H1 (cell line): ENCODE data around the gene GGN. TPM values are rescaled to one million over a fixed set of nuclear protein-coding genes. Genes with fewer than 3 reads are reported as not detected.

Experiments
- ASH2L ChIP-seq: fragments of 200-600, 300-600 bp; sonication (generic); IDR thresholded peaks from one replicate; pipeline ENCODE4 v1.7.1; 2017; ENCODE audit warnings: low read length
- BACH1 ChIP-seq: IDR thresholded peaks from 2 replicates; pipeline ENCODE4 v1.6.1; 2012; ENCODE audit warnings: low read length, improper control_type of control experiment
- CEBPB ChIP-seq: IDR thresholded peaks from 2 replicates; pipeline ENCODE4 v1.6.1; 2012; ENCODE audit warnings: low read depth, low read length
- CHD1 ChIP-seq: IDR thresholded peaks from 2 replicates; pipeline ENCODE4 v1.6.1; 2012; ENCODE audit warnings: low read depth, low read length, improper control_type of control experiment
- CHD2 ChIP-seq: IDR thresholded peaks from 2 replicates; pipeline ENCODE4 v1.6.1; 2012; ENCODE audit warnings: low read length, improper control_type of control experiment
- EGR1 ChIP-seq: IDR thresholded peaks from 2 replicates; pipeline ENCODE4 v1.6.1; 2011; ENCODE audit warnings: low read depth, low read length, borderline replicate concordance
- HDAC6 ChIP-seq: IDR thresholded peaks from one replicate; pipeline ENCODE4 v1.7.1; 2012; ENCODE audit warnings: low read depth, mild to moderate bottlenecking, inconsistent platforms, low read length, moderate library complexity
- JUND ChIP-seq: IDR thresholded peaks from 2 replicates; pipeline ENCODE4 v1.6.1; 2011; ENCODE audit warnings: mild to moderate bottlenecking, improper control_type of control experiment, low read length
- KDM4A ChIP-seq: IDR thresholded peaks from one replicate; pipeline ENCODE4 v1.7.1; 2012; ENCODE audit warnings: low read depth, mild to moderate bottlenecking, moderate library complexity, low read length, inconsistent platforms; ENCODE audit not compliant: severe bottlenecking
- KDM5A ChIP-seq: fragments of 200-600 bp; IDR thresholded peaks from 2 replicates; pipeline ENCODE4 v1.7.1; 2012; ENCODE audit warnings: mild to moderate bottlenecking, low read length, inconsistent platforms, mixed read lengths
- MAFK ChIP-seq: IDR thresholded peaks from 2 replicates; pipeline ENCODE4 v1.6.1; 2012; ENCODE audit warnings: low read depth, mild to moderate bottlenecking, improper control_type of control experiment, low read length
- NRF1 ChIP-seq: IDR thresholded peaks from 2 replicates; pipeline ENCODE4 v1.6.1; 2011; ENCODE audit warnings: mild to moderate bottlenecking, low read depth, low read length, improper control_type of control experiment
- PHF8 ChIP-seq: fragments of 200-600 bp; sonication (generic); conservative IDR thresholded peaks from 2 replicates; pipeline ENCODE4 v1.7.1; 2012; ENCODE audit warnings: low read depth, mild to moderate bottlenecking, inconsistent platforms, low read length, moderate library complexity
- POLR2A ChIP-seq, 2 experiments: IDR thresholded peaks; 1 replicate in 1 of 2; 2 replicates in 1 of 2; pipeline ENCODE4 v1.6.1; 2011; ENCODE audit warnings: low read depth in 2 of 2, low read length in 2 of 2, mild to moderate bottlenecking in 2 of 2; ENCODE audit errors: control extremely low read depth in 1 of 2
- SAP30 ChIP-seq: fragments of 300-600 bp; sonication (generic); IDR thresholded peaks from 2 replicates; pipeline ENCODE4 v1.7.1; 2012; ENCODE audit warnings: low read length, moderate library complexity, mild to moderate bottlenecking, inconsistent platforms; ENCODE audit not compliant: insufficient read depth, insufficient replicate concordance
- SIX5 ChIP-seq: IDR thresholded peaks from 2 replicates; pipeline ENCODE4 v1.6.1; 2011; ENCODE audit warnings: mild to moderate bottlenecking, low read depth, low read length
- SP2 ChIP-seq: IDR thresholded peaks from 2 replicates; pipeline ENCODE4 v1.6.1; 2012; ENCODE audit warnings: mild to moderate bottlenecking, low read length, inconsistent platforms
- SRF ChIP-seq: IDR thresholded peaks from 2 replicates; pipeline ENCODE4 v1.6.1; 2011; ENCODE audit warnings: mild to moderate bottlenecking, low read depth, low read length, moderate library complexity
- SUZ12 ChIP-seq: fragments of 200-600 bp; sonication (generic); IDR thresholded peaks from 2 replicates; pipeline ENCODE4 v1.6.1; 2012; ENCODE audit warnings: mild to moderate bottlenecking, inconsistent platforms, low read length, moderate library complexity, mixed read lengths
- TAF1 ChIP-seq: IDR thresholded peaks from 2 replicates; pipeline ENCODE4 v1.6.1; 2011; ENCODE audit warnings: mild to moderate bottlenecking, low read depth, low read length
- polyA plus RNA-seq, 7 experiments: library from polyadenylated mRNA; depleted of rRNA in 3 of 7; stranded (reverse) in 5 of 7; unstranded in 2 of 7; fragments of >200 nt in 5 of 7; fragments of 200-250 nt in 2 of 7; gene quantifications; 1 replicate in 5 of 7; 2 replicates in 1 of 7; 4 replicates in 1 of 7; pipeline versions ENCODE4 v1.2.1 to v1.2.3, GENCODE V29; 2011 to 2013; ENCODE audit warnings: missing spikeins in 2 of 7, mixed read lengths in 2 of 7
- total RNA-seq: library from RNA; stranded (reverse); fragmentation: NEBNext Ultra II Directional; extraction: Animal tissue kit (Norgen Biotek cat#: 25700); gene quantifications from 2 replicates; pipeline ENCODE4 v1.2.1, GENCODE V29; 2021
- TF ChIP-seq, protein P1 (sequence below): IDR thresholded peaks from 2 replicates; pipeline ENCODE4 v1.6.1; 2012; ENCODE audit warnings: inconsistent platforms
- TF ChIP-seq, protein P2 (sequence below): IDR thresholded peaks from 2 replicates; pipeline ENCODE4 v1.6.1; 2011; ENCODE audit warnings: low read length, improper control_type of control experiment
- TF ChIP-seq, protein P3 (sequence below): IDR thresholded peaks from 2 replicates; pipeline ENCODE4 v1.6.1; 2011; ENCODE audit warnings: low read depth, mild to moderate bottlenecking, low read length; ENCODE audit not compliant: insufficient read depth

GGN gene
- total and polyA plus RNA-seq, 2 of the 8 experiments (the other 6 are each of a cell fraction or from before 2014, with no cell fraction given) = 0.47 to 1.2 TPM

DNA sequence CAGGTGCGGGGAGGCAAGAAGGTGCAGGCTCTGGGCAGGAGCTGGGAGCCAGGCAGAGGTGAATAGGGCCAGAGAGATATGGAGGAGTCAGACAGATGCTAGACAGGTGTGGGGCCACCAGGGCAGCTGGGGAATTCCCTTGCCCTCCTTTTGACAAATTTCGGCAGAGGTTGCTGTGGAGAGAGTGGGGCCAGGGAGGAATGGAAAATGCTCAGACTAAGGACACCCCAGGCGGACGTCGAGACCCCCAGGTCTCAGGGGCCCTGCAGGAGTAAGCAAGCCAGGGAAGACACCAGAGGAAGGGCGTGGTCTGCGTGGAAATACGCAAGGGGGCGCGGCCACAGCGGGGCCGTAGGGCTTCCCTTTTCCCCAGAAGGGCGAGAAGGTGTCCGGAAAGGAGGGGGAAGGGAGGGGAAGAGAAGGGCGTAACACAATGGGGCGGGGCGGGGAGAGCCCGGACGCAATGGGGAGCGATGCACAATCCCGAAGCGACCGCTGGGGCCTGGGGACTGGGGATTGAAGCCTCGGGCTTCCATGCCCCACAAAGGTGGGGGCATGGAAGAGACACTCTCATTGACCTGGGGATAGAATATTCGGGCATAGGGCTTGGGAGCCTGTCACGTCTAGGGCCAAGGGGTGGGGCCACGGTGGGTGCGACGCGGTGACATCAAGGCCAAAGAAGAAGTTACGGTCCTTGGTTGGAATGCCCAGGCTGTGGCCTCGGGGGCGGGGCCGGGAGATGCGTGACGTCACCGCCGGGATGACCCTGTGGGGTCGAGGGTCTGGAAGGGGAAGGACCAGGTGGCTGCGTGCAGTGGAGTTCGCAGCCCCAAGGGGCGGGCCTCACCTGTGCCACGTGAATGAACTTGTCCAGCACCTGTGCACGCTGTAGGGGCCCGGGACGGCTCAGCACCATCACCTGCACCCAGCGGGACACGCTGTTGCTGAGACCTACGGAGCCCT lies 30.0 kb upstream of the GGN start (continued):
- TF ChIP-seq, protein P1, sequence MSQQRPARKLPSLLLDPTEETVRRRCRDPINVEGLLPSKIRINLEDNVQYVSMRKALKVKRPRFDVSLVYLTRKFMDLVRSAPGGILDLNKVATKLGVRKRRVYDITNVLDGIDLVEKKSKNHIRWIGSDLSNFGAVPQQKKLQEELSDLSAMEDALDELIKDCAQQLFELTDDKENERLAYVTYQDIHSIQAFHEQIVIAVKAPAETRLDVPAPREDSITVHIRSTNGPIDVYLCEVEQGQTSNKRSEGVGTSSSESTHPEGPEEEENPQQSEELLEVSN = no peak
- TF ChIP-seq BACH1 (0 out of 2 replicates have a peak, but pooled peaks have one; percentile 11), KDM4A (peak; percentile 88), SAP30 (no peak), CHD2 (no peak), CHD1 (no peak), HDAC6 (no peak), PHF8 (no peak; the same call in 1 of the 2 replicates), JUND (peak; percentile 76; the same call in 1 of the 2 replicates), MAFK (no peak), SUZ12 (no peak), SP2 (no peak), SIX5 (no peak), NRF1 (no peak), CEBPB (no peak), EGR1 (no peak), SRF (no peak), KDM5A (no peak), TAF1 (no peak), ASH2L (peak; percentile 75), POLR2A (IDR thresholded peaks at IDR 0.05; ENCODE audit: control extremely low read depth in 1 of 2, low read depth in 2 of 2, low read length in 2 of 2) (no peak)
- TF ChIP-seq, protein P2, sequence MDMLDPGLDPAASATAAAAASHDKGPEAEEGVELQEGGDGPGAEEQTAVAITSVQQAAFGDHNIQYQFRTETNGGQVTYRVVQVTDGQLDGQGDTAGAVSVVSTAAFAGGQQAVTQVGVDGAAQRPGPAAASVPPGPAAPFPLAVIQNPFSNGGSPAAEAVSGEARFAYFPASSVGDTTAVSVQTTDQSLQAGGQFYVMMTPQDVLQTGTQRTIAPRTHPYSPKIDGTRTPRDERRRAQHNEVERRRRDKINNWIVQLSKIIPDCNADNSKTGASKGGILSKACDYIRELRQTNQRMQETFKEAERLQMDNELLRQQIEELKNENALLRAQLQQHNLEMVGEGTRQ = peak; percentile 18; the same call in 1 of the 2 replicates
- TF ChIP-seq, protein P3, sequence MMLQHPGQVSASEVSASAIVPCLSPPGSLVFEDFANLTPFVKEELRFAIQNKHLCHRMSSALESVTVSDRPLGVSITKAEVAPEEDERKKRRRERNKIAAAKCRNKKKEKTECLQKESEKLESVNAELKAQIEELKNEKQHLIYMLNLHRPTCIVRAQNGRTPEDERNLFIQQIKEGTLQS = no peak
